ENCODE data around the gene GALNT4. TPM values are rescaled to one million over a fixed set of nuclear protein-coding genes. Genes with fewer than 3 reads are reported as not detected.

The GALNT4 gene
- total and polyA plus RNA-seq, 2 of the 13 experiments (the other 11 are each of a cell fraction or from before 2014, with no cell fraction given), result 4.9 to 6.8 TPM

- TF ChIP-seq ZBTB40 (IDR thresholded peaks at IDR 0.05) (no peak), ZBTB40 (CRISPR knock-in tag; IDR thresholded peaks at IDR 0.05) (no peak), ZKSCAN8 (CRISPR knock-in tag; IDR thresholded peaks at IDR 0.05; ENCODE audit: borderline replicate concordance) (peak; percentile 23; the same call in 1 of the 2 replicates), TAF1 (CRISPR knock-in tag; IDR thresholded peaks at IDR 0.05) (peak; percentile 62), AHR (CRISPR knock-in tag; IDR thresholded peaks at IDR 0.05) (0 out of 2 replicates have a peak, but pooled peaks have one; percentile 30), CERS6 (CRISPR knock-in tag; IDR thresholded peaks at IDR 0.05) (no peak), ZFP1 (CRISPR knock-in tag; IDR thresholded peaks at IDR 0.05) (0 out of 2 replicates have a peak, but pooled peaks have one; percentile 20), ZSCAN21 (CRISPR knock-in tag; IDR thresholded peaks at IDR 0.05; ENCODE audit: borderline replicate concordance) (peak; percentile 49; the same call in 1 of the 2 replicates), NBN (conservative IDR thresholded peaks at IDR 0.05) (no peak), ZGPAT (CRISPR knock-in tag; IDR thresholded peaks at IDR 0.05) (peak; percentile 70), ZBTB20 (CRISPR knock-in tag; IDR thresholded peaks at IDR 0.05; ENCODE audit: borderline replicate concordance, low read depth) (peak; percentile 41; the same call in 1 of the 2 replicates), HDAC1 (CRISPR knock-in tag; IDR thresholded peaks at IDR 0.05) (peak; percentile 60), TEAD3 (CRISPR knock-in tag; optimal IDR thresholded peaks at IDR 0.05; ENCODE audit: borderline replicate concordance) (peak; percentile 16), SALL2 (CRISPR knock-in tag; IDR thresholded peaks at IDR 0.05) (0 out of 2 replicates have a peak, but pooled peaks have one; percentile 28), PATZ1 (CRISPR knock-in tag; IDR thresholded peaks at IDR 0.05) (peak; percentile 95), KDM6A (CRISPR knock-in tag; IDR thresholded peaks at IDR 0.05; ENCODE audit: low read depth) (no peak), GPN1 (CRISPR knock-in tag; IDR thresholded peaks at IDR 0.05; ENCODE audit: borderline replicate concordance) (no peak)
Observed at GRCh38 chr12:89524541-89525304, at the start of gene GALNT4 (continued).
